HepG2 (cell line): ENCODE results near the gene FGFR3. TPM values are rescaled to one million over a fixed set of nuclear protein-coding genes. Genes with fewer than 3 reads are reported as not detected.

Source experiments
- POLR2A ChIP-seq, 2 experiments: IDR thresholded peaks; 2 replicates each; pipeline ENCODE4 v1.6.1; 2011; ENCODE audit warnings: low read depth in 2 of 2, low read length in 2 of 2, mild to moderate bottlenecking in 1 of 2, moderate library complexity in 1 of 2; ENCODE audit not compliant: insufficient read depth in 1 of 2
- RELA ChIP-seq: sonication (generic); formaldehyde crosslinking; IDR thresholded peaks from 2 replicates; pipeline ENCODE4 v1.4.0; 2020; ENCODE audit warnings: missing genetic modification reagents
- RXRB ChIP-seq: IDR thresholded peaks from 2 replicates; pipeline ENCODE4 v1.6.1; 2016; ENCODE audit warnings: borderline replicate concordance, missing genetic modification reagents, missing compliant biosample characterization
- SMYD3 ChIP-seq: sonication (generic); formaldehyde crosslinking; IDR thresholded peaks from 2 replicates; pipeline ENCODE4 v1.8.1; 2023; ENCODE audit warnings: mild to moderate bottlenecking, missing genetic modification reagents
- XRCC5 ChIP-seq: fragments of 200-400 bp; formaldehyde crosslinking; optimal IDR thresholded peaks from 2 replicates; pipeline ENCODE3; 2017; ENCODE audit warnings: mild to moderate bottlenecking, low read length
- ZC3H13 ChIP-seq: sonication (generic); formaldehyde crosslinking; IDR thresholded peaks from 2 replicates; pipeline ENCODE4 v1.8.1; 2023; ENCODE audit warnings: mild to moderate bottlenecking, missing genetic modification reagents, moderate library complexity
- ZNF543 ChIP-seq: sonication (generic); formaldehyde crosslinking; IDR thresholded peaks from 2 replicates; pipeline ENCODE4 v1.4.0; 2020; ENCODE audit warnings: mild to moderate bottlenecking, missing genetic modification reagents
- ZNF567 ChIP-seq: sonication (generic); formaldehyde crosslinking; IDR thresholded peaks from 2 replicates; pipeline ENCODE4 v1.8.1; 2023; ENCODE audit warnings: mild to moderate bottlenecking, missing genetic modification reagents, borderline replicate concordance
- ZNF75D ChIP-seq: sonication (generic); formaldehyde crosslinking; IDR thresholded peaks from 2 replicates; pipeline ENCODE4 v1.8.1; 2023; ENCODE audit warnings: missing genetic modification reagents, mild to moderate bottlenecking, borderline replicate concordance
- ZNF788 ChIP-seq: sonication (generic); formaldehyde crosslinking; IDR thresholded peaks from 2 replicates; pipeline ENCODE4 v1.5.0; 2020; ENCODE audit warnings: mild to moderate bottlenecking, missing genetic modification reagents, borderline replicate concordance
- ZNF83 ChIP-seq: sonication (generic); formaldehyde crosslinking; IDR thresholded peaks from 2 replicates; pipeline ENCODE4 v1.4.0; 2020; ENCODE audit warnings: missing genetic modification reagents, mild to moderate bottlenecking, borderline replicate concordance
- polyA plus RNA-seq, 8 experiments: library from polyadenylated mRNA; depleted of rRNA in 3 of 8; stranded (reverse) in 7 of 8; unstranded in 1 of 8; fragments of >200 nt; fragmentation: Illumina TruSeq in 4 of 8; extraction: Trizol in 4 of 8; gene quantifications; 2 replicates each; pipeline versions ENCODE4 v1.2.1 to v1.2.3, GENCODE V29; 2011 to 2016; ENCODE audit warnings: low read depth in 4 of 8, missing spikeins in 1 of 8, mixed read lengths in 1 of 8; ENCODE audit not compliant: insufficient read depth in 1 of 8
- total RNA-seq, 5 experiments: library from RNA; depleted of rRNA; stranded (reverse); fragments of >200 nt; fragmentation: Illumina TruSeq; extraction: Trizol; gene quantifications; 2 replicates each; pipeline ENCODE4 v1.2.3, GENCODE V29; 2016; ENCODE audit warnings: low read depth in 1 of 5
- TF ChIP-seq, protein P1 (sequence below): sonication (generic); formaldehyde crosslinking; IDR thresholded peaks from 2 replicates; pipeline ENCODE4; 2020; ENCODE audit warnings: missing genetic modification reagents, mild to moderate bottlenecking, borderline replicate concordance
- TF ChIP-seq, protein P2 (sequence below): sonication (generic); formaldehyde crosslinking; IDR thresholded peaks from 2 replicates; pipeline ENCODE4 v1.9.0; 2022; ENCODE audit warnings: low read depth, missing genetic modification reagents
- TF ChIP-seq, protein P3 (sequence below): sonication (generic); formaldehyde crosslinking; IDR thresholded peaks from 2 replicates; pipeline ENCODE4 v1.4.0; 2020; ENCODE audit warnings: mild to moderate bottlenecking, missing genetic modification reagents
- TF ChIP-seq, protein P4 (sequence below): sonication (generic); formaldehyde crosslinking; IDR thresholded peaks from 2 replicates; pipeline ENCODE4 v1.4.0; 2020; ENCODE audit warnings: missing genetic modification reagents, mild to moderate bottlenecking, borderline replicate concordance

FGFR3 gene
- total and polyA plus RNA-seq, 2 of the 13 experiments (the other 11 are each of a cell fraction or from before 2014, with no cell fraction given), result 103 to 109 TPM

DNA sequence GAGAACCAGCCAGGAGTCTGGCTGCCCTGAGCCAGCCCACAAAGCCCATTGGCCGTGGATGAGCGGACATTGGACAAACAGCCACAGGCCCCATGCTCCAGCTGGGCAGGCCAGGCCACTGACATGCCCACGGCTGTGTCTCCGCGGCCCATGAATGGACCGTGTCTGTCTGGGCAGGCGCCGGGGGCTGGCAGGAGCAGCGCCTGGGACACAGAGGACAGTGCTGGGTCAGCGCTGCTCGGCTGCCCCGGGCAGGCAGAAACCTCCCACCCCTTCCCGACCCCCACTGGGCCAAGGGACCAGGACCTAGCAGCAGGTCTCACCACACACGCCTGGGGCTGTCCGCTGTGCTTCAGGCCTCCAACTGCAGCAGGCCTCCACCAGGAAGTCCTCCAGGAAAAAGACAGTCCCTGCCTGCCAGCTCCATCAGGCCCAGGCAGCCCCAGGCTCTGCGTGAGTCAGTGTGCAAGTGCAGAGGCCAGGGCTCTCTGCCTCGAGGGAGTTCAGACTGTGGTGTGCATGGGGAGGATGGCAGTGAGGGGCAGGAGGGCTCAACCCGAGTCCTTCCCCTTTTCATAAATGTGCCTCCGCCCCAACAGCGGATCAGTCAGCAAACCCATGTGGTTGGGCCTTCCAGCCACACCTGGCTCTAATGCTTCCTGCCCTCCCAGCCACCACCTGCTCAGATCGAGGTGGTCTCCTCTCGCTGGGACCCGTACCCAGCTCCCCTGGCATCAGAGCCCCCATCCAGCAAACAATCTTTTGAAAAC is 17.2 kb upstream of the FGFR3 start (continued):
- TF ChIP-seq ZNF543 (CRISPR knock-in tag) (0 out of 2 replicates have a peak, but pooled peaks have one; percentile 36), POLR2A (IDR thresholded peaks at IDR 0.05; ENCODE audit: insufficient read depth in 1 of 2, low read depth in 2 of 2, low read length in 2 of 2) (peak in 1 of 2 experiments; percentile 57; a peak in 1 of 4 replicates), ZNF83 (peak; percentile 50), RELA (no peak), XRCC5 (peak; percentile 56), ZNF788 (CRISPR knock-in tag) (peak; percentile 58; the same call in 1 of the 2 replicates), SMYD3 (no peak), ZNF567 (0 out of 2 replicates have a peak, but pooled peaks have one; percentile 41), ZC3H13 (CRISPR knock-in tag) (no peak), RXRB (CRISPR knock-in tag) (no peak; the same call in 1 of the 2 replicates), ZNF75D (no peak)
- TF ChIP-seq, protein P1, sequence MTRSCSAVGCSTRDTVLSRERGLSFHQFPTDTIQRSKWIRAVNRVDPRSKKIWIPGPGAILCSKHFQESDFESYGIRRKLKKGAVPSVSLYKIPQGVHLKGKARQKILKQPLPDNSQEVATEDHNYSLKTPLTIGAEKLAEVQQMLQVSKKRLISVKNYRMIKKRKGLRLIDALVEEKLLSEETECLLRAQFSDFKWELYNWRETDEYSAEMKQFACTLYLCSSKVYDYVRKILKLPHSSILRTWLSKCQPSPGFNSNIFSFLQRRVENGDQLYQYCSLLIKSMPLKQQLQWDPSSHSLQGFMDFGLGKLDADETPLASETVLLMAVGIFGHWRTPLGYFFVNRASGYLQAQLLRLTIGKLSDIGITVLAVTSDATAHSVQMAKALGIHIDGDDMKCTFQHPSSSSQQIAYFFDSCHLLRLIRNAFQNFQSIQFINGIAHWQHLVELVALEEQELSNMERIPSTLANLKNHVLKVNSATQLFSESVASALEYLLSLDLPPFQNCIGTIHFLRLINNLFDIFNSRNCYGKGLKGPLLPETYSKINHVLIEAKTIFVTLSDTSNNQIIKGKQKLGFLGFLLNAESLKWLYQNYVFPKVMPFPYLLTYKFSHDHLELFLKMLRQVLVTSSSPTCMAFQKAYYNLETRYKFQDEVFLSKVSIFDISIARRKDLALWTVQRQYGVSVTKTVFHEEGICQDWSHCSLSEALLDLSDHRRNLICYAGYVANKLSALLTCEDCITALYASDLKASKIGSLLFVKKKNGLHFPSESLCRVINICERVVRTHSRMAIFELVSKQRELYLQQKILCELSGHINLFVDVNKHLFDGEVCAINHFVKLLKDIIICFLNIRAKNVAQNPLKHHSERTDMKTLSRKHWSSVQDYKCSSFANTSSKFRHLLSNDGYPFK, result no peak
- TF ChIP-seq, protein P2, sequence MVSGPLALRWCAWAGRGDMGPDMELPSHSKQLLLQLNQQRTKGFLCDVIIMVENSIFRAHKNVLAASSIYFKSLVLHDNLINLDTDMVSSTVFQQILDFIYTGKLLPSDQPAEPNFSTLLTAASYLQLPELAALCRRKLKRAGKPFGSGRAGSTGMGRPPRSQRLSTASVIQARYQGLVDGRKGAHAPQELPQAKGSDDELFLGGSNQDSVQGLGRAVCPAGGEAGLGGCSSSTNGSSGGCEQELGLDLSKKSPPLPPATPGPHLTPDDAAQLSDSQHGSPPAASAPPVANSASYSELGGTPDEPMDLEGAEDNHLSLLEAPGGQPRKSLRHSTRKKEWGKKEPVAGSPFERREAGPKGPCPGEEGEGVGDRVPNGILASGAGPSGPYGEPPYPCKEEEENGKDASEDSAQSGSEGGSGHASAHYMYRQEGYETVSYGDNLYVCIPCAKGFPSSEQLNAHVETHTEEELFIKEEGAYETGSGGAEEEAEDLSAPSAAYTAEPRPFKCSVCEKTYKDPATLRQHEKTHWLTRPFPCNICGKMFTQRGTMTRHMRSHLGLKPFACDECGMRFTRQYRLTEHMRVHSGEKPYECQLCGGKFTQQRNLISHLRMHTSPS (CRISPR knock-in tag), result peak; percentile 88
- TF ChIP-seq, protein P3, sequence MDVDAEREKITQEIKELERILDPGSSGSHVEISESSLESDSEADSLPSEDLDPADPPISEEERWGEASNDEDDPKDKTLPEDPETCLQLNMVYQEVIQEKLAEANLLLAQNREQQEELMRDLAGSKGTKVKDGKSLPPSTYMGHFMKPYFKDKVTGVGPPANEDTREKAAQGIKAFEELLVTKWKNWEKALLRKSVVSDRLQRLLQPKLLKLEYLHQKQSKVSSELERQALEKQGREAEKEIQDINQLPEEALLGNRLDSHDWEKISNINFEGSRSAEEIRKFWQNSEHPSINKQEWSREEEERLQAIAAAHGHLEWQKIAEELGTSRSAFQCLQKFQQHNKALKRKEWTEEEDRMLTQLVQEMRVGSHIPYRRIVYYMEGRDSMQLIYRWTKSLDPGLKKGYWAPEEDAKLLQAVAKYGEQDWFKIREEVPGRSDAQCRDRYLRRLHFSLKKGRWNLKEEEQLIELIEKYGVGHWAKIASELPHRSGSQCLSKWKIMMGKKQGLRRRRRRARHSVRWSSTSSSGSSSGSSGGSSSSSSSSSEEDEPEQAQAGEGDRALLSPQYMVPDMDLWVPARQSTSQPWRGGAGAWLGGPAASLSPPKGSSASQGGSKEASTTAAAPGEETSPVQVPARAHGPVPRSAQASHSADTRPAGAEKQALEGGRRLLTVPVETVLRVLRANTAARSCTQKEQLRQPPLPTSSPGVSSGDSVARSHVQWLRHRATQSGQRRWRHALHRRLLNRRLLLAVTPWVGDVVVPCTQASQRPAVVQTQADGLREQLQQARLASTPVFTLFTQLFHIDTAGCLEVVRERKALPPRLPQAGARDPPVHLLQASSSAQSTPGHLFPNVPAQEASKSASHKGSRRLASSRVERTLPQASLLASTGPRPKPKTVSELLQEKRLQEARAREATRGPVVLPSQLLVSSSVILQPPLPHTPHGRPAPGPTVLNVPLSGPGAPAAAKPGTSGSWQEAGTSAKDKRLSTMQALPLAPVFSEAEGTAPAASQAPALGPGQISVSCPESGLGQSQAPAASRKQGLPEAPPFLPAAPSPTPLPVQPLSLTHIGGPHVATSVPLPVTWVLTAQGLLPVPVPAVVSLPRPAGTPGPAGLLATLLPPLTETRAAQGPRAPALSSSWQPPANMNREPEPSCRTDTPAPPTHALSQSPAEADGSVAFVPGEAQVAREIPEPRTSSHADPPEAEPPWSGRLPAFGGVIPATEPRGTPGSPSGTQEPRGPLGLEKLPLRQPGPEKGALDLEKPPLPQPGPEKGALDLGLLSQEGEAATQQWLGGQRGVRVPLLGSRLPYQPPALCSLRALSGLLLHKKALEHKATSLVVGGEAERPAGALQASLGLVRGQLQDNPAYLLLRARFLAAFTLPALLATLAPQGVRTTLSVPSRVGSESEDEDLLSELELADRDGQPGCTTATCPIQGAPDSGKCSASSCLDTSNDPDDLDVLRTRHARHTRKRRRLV, result 0 out of 2 replicates have a peak, but pooled peaks have one; percentile 13
- TF ChIP-seq, protein P4, sequence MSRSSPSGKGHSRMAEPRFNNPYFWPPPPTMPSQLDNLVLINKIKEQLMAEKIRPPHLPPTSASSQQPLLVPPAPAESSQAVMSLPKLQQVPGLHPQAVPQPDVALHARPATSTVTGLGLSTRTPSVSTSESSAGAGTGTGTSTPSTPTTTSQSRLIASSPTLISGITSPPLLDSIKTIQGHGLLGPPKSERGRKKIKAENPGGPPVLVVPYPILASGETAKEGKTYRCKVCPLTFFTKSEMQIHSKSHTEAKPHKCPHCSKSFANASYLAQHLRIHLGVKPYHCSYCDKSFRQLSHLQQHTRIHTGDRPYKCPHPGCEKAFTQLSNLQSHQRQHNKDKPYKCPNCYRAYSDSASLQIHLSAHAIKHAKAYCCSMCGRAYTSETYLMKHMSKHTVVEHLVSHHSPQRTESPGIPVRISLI (CRISPR knock-in tag), result no peak; the same call in 1 of the 2 replicates
